Activated CD4-positive, alpha-beta T cell treated with anti-CD3 and anti-CD28 coated beads, Interleukin-2, amount 10 ng/mL, durations not matched to agents 7 days and 5 days (primary cell): ENCODE data around the gene ADD1. TPM values are rescaled to one million over a fixed set of nuclear protein-coding genes. Genes with fewer than 3 reads are reported as not detected.
"Not testable (repeated sequence)": the region's sequence is repeated elsewhere in the genome, so short reads cannot be mapped to it uniquely, and the experiment has no call there.

Source experiments
- CTCF ChIA-PET: fragments of 350-600 bp; sonication (Branson Sonifier 250); formaldehyde crosslinking; loops from one replicate; lab custom pipeline; 2021; ENCODE audit warnings: antibody characterized with exemption; lab: Charles Lee
- POLR2A ChIA-PET: fragments of 350-600 bp; sonication (Branson Sonifier 250); formaldehyde crosslinking; loops from one replicate; lab custom pipeline; 2021; ENCODE audit warnings: antibody characterized with exemption; lab: Charles Lee
- DNase-seq: peaks from one replicate; pipeline ENCODE4 v3.0.0-alpha.2; 2020
- H3K27ac Mint-ChIP-seq: one replicate; pipeline ENCODE4 v1.8.0; 2021; ENCODE audit warnings: mild to moderate bottlenecking, moderate library complexity, mixed read lengths
- H3K27me3 Mint-ChIP-seq: one replicate; pipeline ENCODE4 v1.8.0; 2021; ENCODE audit warnings: mixed read lengths
- H3K36me3 Mint-ChIP-seq: one replicate; pipeline ENCODE4 v1.8.0; 2021; ENCODE audit warnings: low read depth, mixed read lengths
- H3K4me1 Mint-ChIP-seq: one replicate; pipeline ENCODE4 v1.8.0; 2021; ENCODE audit warnings: mixed read lengths
- H3K4me3 Mint-ChIP-seq: one replicate; pipeline ENCODE4 v1.8.0; 2021; ENCODE audit warnings: mild to moderate bottlenecking, moderate library complexity, mixed read lengths
- H3K9me3 Mint-ChIP-seq: one replicate; pipeline ENCODE4 v1.8.0; 2021; ENCODE audit warnings: mixed read lengths
- total RNA-seq, 2 experiments: library from RNA; stranded (reverse); gene quantifications; one replicate each; pipeline ENCODE4 v1.2.3, GENCODE V29; 2021

ADD1 gene
- total RNA-seq, 2 experiments from 2014 or later: 264 to 266 TPM

- peak overlapping the region; percentile 91 for H3K27ac Mint-ChIP-seq
- H3K9me3 Mint-ChIP-seq: no peaks in the 10 kb centered on the region
- CTCF ChIA-PET: interaction anchor here (0.6 to 6.5 kb wide), 11 partner anchors 12 to 1051 kb away, joined by 3 to 30 read pairs (median 5); partner anchors contain the start of genes GRK4 and NOP14
- no peaks in the 10 kb centered on the region for H3K27me3 Mint-ChIP-seq
- peaks cover 47% of the 10 kb centered on the region for H3K4me1 Mint-ChIP-seq
- peak; percentile 29 for DNase-seq
- POLR2A ChIA-PET: no interaction called here
- peak overlapping the region; percentile 85 for H3K4me3 Mint-ChIP-seq
- H3K36me3 Mint-ChIP-seq: peaks cover 29% of the 10 kb centered on the region
Measured at GRCh38 chr4:2936773-2937145, 93.1 kb downstream of the ADD1 start.

GRCh38 chr4:2937146-2937857, 93.7 kb downstream of the ADD1 start:
- POLR2A ChIA-PET: no interaction called here
- Mint-ChIP-seq H3K9me3 (no peaks in the 10 kb centered on the region), H3K4me1 (peaks cover 45% of the 10 kb centered on the region), H3K4me3 (peak overlapping the region; percentile 85), H3K27me3 (no peaks in the 10 kb centered on the region), H3K36me3 (peaks cover 33% of the 10 kb centered on the region), H3K27ac (peak overlapping the region; percentile 91)
- no peak for DNase-seq
- CTCF ChIA-PET: interaction anchor here (0.6 to 6.5 kb wide), 4 partner anchors 11 to 1050 kb away, joined by 3 to 30 read pairs (median 11); no protein-coding TSS in a partner anchor

DNA sequence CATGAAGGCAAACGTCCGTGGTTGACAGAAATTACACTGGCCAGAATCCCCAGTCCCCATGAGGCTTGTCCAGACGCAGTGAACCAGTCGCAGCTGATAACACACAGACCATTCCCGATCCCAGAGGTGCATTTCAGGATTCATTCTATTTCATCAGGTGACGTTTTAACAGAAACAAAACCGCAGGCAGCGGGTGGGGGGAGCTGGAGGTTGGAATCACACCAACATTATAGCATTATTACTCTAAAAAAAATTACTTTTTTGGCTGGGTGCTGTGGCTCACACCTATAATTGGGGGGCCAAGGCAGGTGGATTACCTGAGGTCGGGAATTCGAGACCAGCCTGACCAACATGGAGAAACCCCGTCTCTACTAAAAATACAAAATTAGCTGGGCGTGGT, 94.3 kb downstream of the ADD1 start:
- no peak overlapping the region for H3K4me3 Mint-ChIP-seq
- H3K9me3 Mint-ChIP-seq: no peaks in the 10 kb centered on the region
- no peak overlapping the region for H3K27ac Mint-ChIP-seq
- ChIA-PET CTCF (interaction anchor here (0.7 to 6.5 kb wide), 3 partner anchors 10 to 24 kb away, joined by 4 to 30 read pairs (median 19); no protein-coding TSS in a partner anchor), POLR2A (no interaction called here)
- peaks cover 37% of the 10 kb centered on the region for H3K36me3 Mint-ChIP-seq
- H3K4me1 Mint-ChIP-seq: peaks cover 43% of the 10 kb centered on the region
- no peak for DNase-seq
- H3K27me3 Mint-ChIP-seq: no peaks in the 10 kb centered on the region

GRCh38 chr4:2938411-2938810, 94.8 kb downstream of the ADD1 start:
- DNase-seq, H3K27me3 Mint-ChIP-seq, POLR2A ChIA-PET, H3K4me3 Mint-ChIP-seq, H3K9me3 Mint-ChIP-seq, H3K27ac Mint-ChIP-seq: not testable (repeated sequence)
- Mint-ChIP-seq H3K4me1 (peaks cover 38% of the 10 kb centered on the region), H3K36me3 (peaks cover 37% of the 10 kb centered on the region)
- CTCF ChIA-PET: interaction anchor here (0.7 to 6.5 kb wide), 3 partner anchors 10 to 24 kb away, joined by 4 to 30 read pairs (median 19); no protein-coding TSS in a partner anchor

DNA sequence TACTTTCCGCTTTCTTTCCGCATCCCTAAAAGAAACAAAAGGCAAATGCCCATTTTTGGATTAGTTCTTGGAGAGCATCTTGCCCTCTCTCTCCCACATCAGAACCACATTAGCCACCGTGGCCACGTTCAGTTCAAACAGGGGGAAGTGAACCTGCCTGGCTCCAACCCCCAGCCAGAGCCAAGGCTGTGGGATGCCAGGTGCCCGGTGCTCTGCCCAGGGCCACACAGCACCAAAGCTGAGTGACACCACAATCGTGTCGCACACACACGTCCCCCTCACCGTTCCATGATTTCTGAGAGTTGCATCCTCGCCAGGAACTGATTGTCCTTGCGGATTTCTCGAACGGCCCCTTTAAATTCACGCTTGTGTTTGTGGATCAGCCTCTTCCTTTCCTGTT, 95.3 kb downstream of the ADD1 start:
- ChIA-PET POLR2A (no interaction called here), CTCF (interaction anchor here (0.8 to 6.5 kb wide), 4 partner anchors 9 to 175 kb away, joined by 3 to 30 read pairs (median 4); no protein-coding TSS in a partner anchor)
- H3K27ac Mint-ChIP-seq: peak overlapping the region; percentile 5
- H3K4me3 Mint-ChIP-seq: no peak overlapping the region
- H3K4me1 Mint-ChIP-seq: peaks cover 38% of the 10 kb centered on the region
- H3K27me3 Mint-ChIP-seq: no peaks in the 10 kb centered on the region
- DNase-seq: no peak
- H3K36me3 Mint-ChIP-seq: peaks cover 40% of the 10 kb centered on the region
- no peaks in the 10 kb centered on the region for H3K9me3 Mint-ChIP-seq

GRCh38 chr4:2939383-2940243, 96.0 kb downstream of the ADD1 start:
- ChIA-PET CTCF (interaction anchor here (0.8 to 6.5 kb wide), 5 partner anchors 9 to 176 kb away, joined by 3 to 30 read pairs (median 6); no protein-coding TSS in a partner anchor), POLR2A (no interaction called here)
- no peak overlapping the region for H3K4me3 Mint-ChIP-seq
- H3K9me3 Mint-ChIP-seq: no peaks in the 10 kb centered on the region
- H3K27ac Mint-ChIP-seq: no peak overlapping the region
- H3K36me3 Mint-ChIP-seq: peaks cover 45% of the 10 kb centered on the region
- DNase-seq: peak; percentile 4
- H3K4me1 Mint-ChIP-seq: peaks cover 38% of the 10 kb centered on the region
- H3K27me3 Mint-ChIP-seq: no peaks in the 10 kb centered on the region

- ChIA-PET CTCF (interaction anchor here (0.9 to 6.5 kb wide), 5 partner anchors 8 to 177 kb away, joined by 3 to 30 read pairs (median 4); no protein-coding TSS in a partner anchor), POLR2A (no interaction called here)
- Mint-ChIP-seq H3K9me3 (no peaks in the 10 kb centered on the region), H3K27ac (peak overlapping the region; percentile 13), H3K4me1 (peaks cover 36% of the 10 kb centered on the region), H3K36me3 (peaks cover 49% of the 10 kb centered on the region), H3K4me3 (peak overlapping the region; percentile 27), H3K27me3 (no peaks in the 10 kb centered on the region)
- DNase-seq: no peak
Measured at GRCh38 chr4:2940267-2941137, 96.9 kb downstream of the ADD1 start.

DNA sequence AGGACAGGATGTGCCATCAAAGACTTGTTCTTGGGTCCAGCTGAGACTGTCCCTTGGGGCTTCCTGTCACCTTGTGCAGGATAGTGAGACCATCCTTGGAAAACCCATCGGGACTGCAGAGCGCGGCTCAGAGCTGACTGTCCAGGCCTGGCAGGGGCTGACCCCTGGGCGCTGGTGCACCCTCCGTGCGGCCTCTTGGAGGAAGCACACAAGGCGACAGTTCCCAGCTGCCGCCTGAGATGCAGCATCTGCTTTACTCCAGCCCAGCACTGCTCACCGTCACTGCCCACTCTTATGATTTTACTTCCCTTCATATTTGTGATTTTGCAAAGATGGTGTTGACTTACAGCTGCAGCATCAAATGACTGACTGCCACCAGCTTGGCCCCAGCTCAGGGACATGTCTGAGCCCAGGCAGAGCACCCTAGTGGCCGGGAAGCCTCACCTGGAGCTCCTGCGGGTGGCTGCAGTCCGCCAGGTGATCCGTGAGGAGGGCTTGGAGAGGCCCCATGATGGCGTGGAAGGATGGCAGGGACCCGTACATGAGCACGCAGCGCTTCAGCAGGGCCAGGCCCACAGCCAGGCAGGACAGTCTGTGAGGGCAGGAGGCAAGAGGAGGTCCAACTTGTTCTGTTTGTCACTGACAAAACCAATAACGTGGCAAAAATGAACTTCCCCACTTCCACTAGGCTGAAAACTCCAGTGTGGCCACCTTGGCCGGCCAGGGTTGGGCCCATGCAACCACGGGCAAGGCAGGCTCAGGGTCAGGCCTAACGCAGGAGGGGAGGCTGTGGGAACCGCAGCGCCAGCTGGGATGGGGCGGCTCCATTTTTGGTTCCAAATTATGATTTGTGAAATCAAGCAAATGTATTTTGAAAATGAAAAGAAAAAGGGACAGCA, 97.7 kb downstream of the ADD1 start:
- no peak overlapping the region for H3K4me3 Mint-ChIP-seq
- no peaks in the 10 kb centered on the region for H3K9me3 Mint-ChIP-seq
- POLR2A ChIA-PET: no interaction called here
- H3K36me3 Mint-ChIP-seq: peaks cover 52% of the 10 kb centered on the region
- peak; percentile 4 for DNase-seq
- CTCF ChIA-PET: interaction anchor here (0.9 to 2.1 kb wide), 4 partner anchors 11 to 178 kb away, joined by 3 to 12 read pairs (median 4); no protein-coding TSS in a partner anchor
- peaks cover 27% of the 10 kb centered on the region for H3K4me1 Mint-ChIP-seq
- no peak overlapping the region for H3K27ac Mint-ChIP-seq
- no peaks in the 10 kb centered on the region for H3K27me3 Mint-ChIP-seq

DNA sequence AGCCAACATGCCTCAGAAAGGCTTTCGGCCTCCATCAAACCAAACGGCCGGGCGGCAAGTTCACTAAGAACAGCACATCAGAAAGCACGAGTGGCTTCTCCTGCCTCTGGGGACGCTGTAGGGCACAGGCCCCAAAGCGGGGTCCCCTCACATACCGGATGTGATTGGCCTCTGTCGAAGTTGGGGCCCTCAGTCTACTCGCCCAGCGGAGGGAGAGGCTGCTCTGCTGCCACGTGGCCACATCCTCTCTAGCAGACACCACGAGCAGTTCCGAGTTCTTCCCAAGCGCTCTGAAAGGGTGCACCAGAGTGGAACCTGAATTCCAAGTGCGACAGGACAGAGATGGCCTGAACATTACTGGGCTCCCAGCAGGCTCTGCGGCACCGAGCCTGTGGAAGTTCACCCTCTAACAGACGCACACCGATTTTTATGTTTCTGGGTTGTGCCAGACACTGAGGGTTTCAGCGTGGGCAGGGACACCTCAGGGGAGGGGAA, 98.4 kb downstream of the ADD1 start:
- H3K4me3 Mint-ChIP-seq: no peak overlapping the region
- H3K27ac Mint-ChIP-seq: peak overlapping the region; percentile 71
- peaks cover 59% of the 10 kb centered on the region for H3K36me3 Mint-ChIP-seq
- H3K4me1 Mint-ChIP-seq: peaks cover 20% of the 10 kb centered on the region
- H3K27me3 Mint-ChIP-seq: no peaks in the 10 kb centered on the region
- ChIA-PET POLR2A (no interaction called here), CTCF (interaction anchor here (1.0 to 2.1 kb wide), 2 partner anchors 12 to 13 kb away, joined by 3 to 12 read pairs; no protein-coding TSS in a partner anchor)
- no peaks in the 10 kb centered on the region for H3K9me3 Mint-ChIP-seq
- DNase-seq: peak; percentile 5

- H3K9me3 Mint-ChIP-seq: no peaks in the 10 kb centered on the region
- ChIA-PET CTCF (interaction anchor here (1.0 kb wide), 1 partner anchor 13 kb away, joined by 3 read pairs; no protein-coding TSS in a partner anchor), POLR2A (no interaction called here)
- no peaks in the 10 kb centered on the region for H3K27me3 Mint-ChIP-seq
- H3K4me1 Mint-ChIP-seq: peaks cover 15% of the 10 kb centered on the region
- H3K4me3 Mint-ChIP-seq: no peak overlapping the region
- DNase-seq: no peak
- peak overlapping the region; percentile 71 for H3K27ac Mint-ChIP-seq
- H3K36me3 Mint-ChIP-seq: peaks cover 64% of the 10 kb centered on the region
Measured at GRCh38 chr4:2942532-2943363, 99.1 kb downstream of the ADD1 start.
